GM23338 (cell line): ENCODE measurements around the gene SLC8A3. TPM values are rescaled to one million over a fixed set of nuclear protein-coding genes. Genes with fewer than 3 reads are reported as not detected.

Experiments used
- ATAC-seq: fragments of 200-7000 bp; cut with Tn5 transposase; 3 replicates; pipeline ENCODE4 v1.9.1; 2020
- DNase-seq: peaks from one replicate; pipeline ENCODE4 v3.0.0-alpha.2; 2015; ENCODE audit warnings: low spot score
- H2AFZ ChIP-seq: fragments of 200-600 bp; sonication (generic); 2 replicates; pipeline ENCODE4 v1.8.0; 2016; ENCODE audit warnings: antibody characterized with exemption, mild to moderate bottlenecking, moderate library complexity
- H3F3A ChIP-seq: fragments of 200-600 bp; sonication (generic); replicated peaks from 2 replicates; pipeline ENCODE4 v1.8.0; 2017; ENCODE audit warnings: antibody characterized with exemption, mixed run types, low read depth
- H3K27ac ChIP-seq: fragments of 200-600 bp; sonication (generic); 2 replicates; pipeline ENCODE4 v1.6.1; 2016; ENCODE audit warnings: low read depth
- H3K27me3 ChIP-seq: fragments of 200-600 bp; sonication (generic); 2 replicates; pipeline ENCODE4 v1.8.0; 2016; ENCODE audit warnings: mild to moderate bottlenecking, mixed run types, moderate library complexity; ENCODE audit not compliant: insufficient read depth
- H3K36me3 ChIP-seq: fragments of 200-600 bp; sonication (generic); 2 replicates; pipeline ENCODE4 v1.8.0; 2016; ENCODE audit warnings: mild to moderate bottlenecking; ENCODE audit not compliant: insufficient read depth
- H3K4me1 ChIP-seq: fragments of 200-600 bp; sonication (generic); 2 replicates; pipeline ENCODE4 v1.8.0; 2016; ENCODE audit warnings: mild to moderate bottlenecking, moderate library complexity; ENCODE audit not compliant: insufficient read depth
- H3K4me2 ChIP-seq: fragments of 200-600 bp; sonication (generic); 2 replicates; pipeline ENCODE4 v1.7.1; 2017; ENCODE audit warnings: mixed run types
- H3K4me3 ChIP-seq: fragments of 200-600 bp; sonication (generic); 2 replicates; pipeline ENCODE4 v1.6.1; 2016; ENCODE audit warnings: mixed run types
- H3K79me2 ChIP-seq: fragments of 200-600 bp; sonication (generic); replicated peaks from 2 replicates; pipeline ENCODE4 v1.8.0; 2017; ENCODE audit warnings: mild to moderate bottlenecking; ENCODE audit not compliant: insufficient read depth
- H3K9me2 ChIP-seq: fragments of 200-600 bp; sonication (generic); 2 replicates; pipeline ENCODE4 v1.8.0; 2017; ENCODE audit not compliant: insufficient read depth
- H4K20me1 ChIP-seq: fragments of 200-600 bp; sonication (generic); replicated peaks from 2 replicates; pipeline ENCODE4 v1.8.0; 2017; ENCODE audit warnings: mild to moderate bottlenecking; ENCODE audit not compliant: insufficient read depth
- H3K27ac Mint-ChIP-seq: 2 replicates; pipeline ENCODE4 v1.8.0; 2020; ENCODE audit warnings: inconsistent platforms, mild to moderate bottlenecking, moderate library complexity, mixed read lengths
- H3K27me3 Mint-ChIP-seq: 3 replicates; pipeline ENCODE4 v1.8.0; 2022; ENCODE audit warnings: low read depth, mild to moderate bottlenecking, moderate library complexity, mixed read lengths, inconsistent platforms; ENCODE audit not compliant: insufficient read depth, poor library complexity
- H3K36me3 Mint-ChIP-seq: 3 replicates; pipeline ENCODE4 v1.8.0; 2021; ENCODE audit warnings: low read depth, mild to moderate bottlenecking, inconsistent platforms, moderate library complexity, mixed read lengths
- H3K4me1 Mint-ChIP-seq: 3 replicates; pipeline ENCODE4 v1.8.0; 2020; ENCODE audit warnings: mild to moderate bottlenecking, inconsistent platforms, mixed read lengths
- H3K4me3 Mint-ChIP-seq: 3 replicates; pipeline ENCODE4 v1.8.0; 2021; ENCODE audit warnings: moderate library complexity, mild to moderate bottlenecking, inconsistent platforms, mixed read lengths
- H3K9me3 Mint-ChIP-seq: 3 replicates; pipeline ENCODE4 v1.8.0; 2020; ENCODE audit warnings: moderate library complexity, mild to moderate bottlenecking, inconsistent platforms, mixed read lengths
- CTCF ChIP-seq, 2 experiments: fragments of 200-600 bp in 1 of 2; sonication (generic) in 1 of 2; conservative IDR thresholded peaks; 2 replicates each; pipeline versions ENCODE4 v1.5.1 to v1.6.1; 2016 to 2017; ENCODE audit warnings: antibody characterized with exemption in 2 of 2, low read depth in 2 of 2, mild to moderate bottlenecking in 2 of 2, moderate library complexity in 1 of 2
- EZH2 ChIP-seq: fragments of 200-600 bp; sonication (generic); IDR thresholded peaks from one replicate; pipeline ENCODE4 v1.8.0; 2017; ENCODE audit warnings: antibody characterized with exemption, mild to moderate bottlenecking, low read depth; ENCODE audit not compliant: unreplicated experiment
- POLR2AphosphoS5 ChIP-seq: IDR thresholded peaks from 2 replicates; pipeline ENCODE4 v1.6.1; 2016; ENCODE audit warnings: antibody characterized with exemption, low read depth
- ZNF114 ChIP-seq: fragments of 250-450 bp; sonication (Bioruptor Pico); IDR thresholded peaks from 2 replicates; pipeline ENCODE4 v1.5.0; 2020; ENCODE audit warnings: mild to moderate bottlenecking, moderate library complexity
- ZNF331 ChIP-seq: fragments of 250-450 bp; sonication (Bioruptor Pico); IDR thresholded peaks from 2 replicates; pipeline ENCODE4 v1.5.0; 2020; ENCODE audit warnings: low read depth, mild to moderate bottlenecking, moderate library complexity
- polyA plus RNA-seq: library from polyadenylated mRNA; unstranded; fragments of >200 nt; fragmentation: Nextera tagmentation; extraction: Ambion mirVana; gene quantifications from 2 replicates; pipeline ENCODE4 v1.2.1, GENCODE V29; 2016
- total RNA-seq: library from RNA; depleted of rRNA; stranded (reverse); fragments of >200 nt; shearing (Covaris generic); gene quantifications from 2 replicates; pipeline ENCODE4 v1.2.3, GENCODE V29; 2014
- TF ChIP-seq, protein P1 (sequence below): IDR thresholded peaks from one replicate; pipeline ENCODE4 v1.6.1; 2018; ENCODE audit warnings: antibody characterized with exemption; ENCODE audit not compliant: unreplicated experiment
- TF ChIP-seq, protein P2 (sequence below): fragments of 250-450 bp; sonication (Bioruptor Pico); IDR thresholded peaks from 2 replicates; pipeline ENCODE4 v1.5.0; 2020; ENCODE audit warnings: mild to moderate bottlenecking, moderate library complexity

The SLC8A3 gene
- total and polyA plus RNA-seq, 2 experiments from 2014 or later = 0.82 to 2.0 TPM

DNA sequence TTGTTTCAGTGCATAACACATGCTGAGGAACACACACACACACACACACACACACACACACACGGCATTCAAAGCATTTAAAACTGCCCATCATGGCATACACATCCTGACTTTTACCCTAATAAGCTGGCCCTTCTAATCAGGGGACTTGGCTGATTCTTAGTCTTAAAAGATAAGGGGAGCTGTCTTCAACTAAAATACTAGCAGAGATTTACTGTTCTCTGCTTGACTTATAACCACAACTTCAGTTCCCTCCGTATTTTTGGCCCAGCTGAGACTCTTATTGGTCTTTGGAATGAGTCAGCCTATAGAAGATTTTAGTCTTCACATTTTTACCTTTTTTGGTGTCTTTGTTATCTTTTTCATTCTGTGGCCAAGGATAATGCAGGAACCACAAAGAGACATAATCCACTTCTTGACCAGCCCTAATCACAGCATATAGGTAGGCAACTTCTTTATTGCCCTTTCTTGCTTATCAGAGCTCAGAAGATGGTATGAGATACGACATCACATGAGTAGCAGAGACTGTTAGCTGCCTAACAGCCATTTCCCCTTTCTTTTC lies 25.1 kb upstream of the SLC8A3 start:
- TF ChIP-seq EZH2 (no peak), POLR2AphosphoS5 (no peak), ZNF331 (no peak), ZNF114 (CRISPR knock-in tag) (no peak), CTCF (conservative IDR thresholded peaks at IDR 0.05; ENCODE audit: low read depth in 2 of 2) (no peak)
- TF ChIP-seq, protein P1, sequence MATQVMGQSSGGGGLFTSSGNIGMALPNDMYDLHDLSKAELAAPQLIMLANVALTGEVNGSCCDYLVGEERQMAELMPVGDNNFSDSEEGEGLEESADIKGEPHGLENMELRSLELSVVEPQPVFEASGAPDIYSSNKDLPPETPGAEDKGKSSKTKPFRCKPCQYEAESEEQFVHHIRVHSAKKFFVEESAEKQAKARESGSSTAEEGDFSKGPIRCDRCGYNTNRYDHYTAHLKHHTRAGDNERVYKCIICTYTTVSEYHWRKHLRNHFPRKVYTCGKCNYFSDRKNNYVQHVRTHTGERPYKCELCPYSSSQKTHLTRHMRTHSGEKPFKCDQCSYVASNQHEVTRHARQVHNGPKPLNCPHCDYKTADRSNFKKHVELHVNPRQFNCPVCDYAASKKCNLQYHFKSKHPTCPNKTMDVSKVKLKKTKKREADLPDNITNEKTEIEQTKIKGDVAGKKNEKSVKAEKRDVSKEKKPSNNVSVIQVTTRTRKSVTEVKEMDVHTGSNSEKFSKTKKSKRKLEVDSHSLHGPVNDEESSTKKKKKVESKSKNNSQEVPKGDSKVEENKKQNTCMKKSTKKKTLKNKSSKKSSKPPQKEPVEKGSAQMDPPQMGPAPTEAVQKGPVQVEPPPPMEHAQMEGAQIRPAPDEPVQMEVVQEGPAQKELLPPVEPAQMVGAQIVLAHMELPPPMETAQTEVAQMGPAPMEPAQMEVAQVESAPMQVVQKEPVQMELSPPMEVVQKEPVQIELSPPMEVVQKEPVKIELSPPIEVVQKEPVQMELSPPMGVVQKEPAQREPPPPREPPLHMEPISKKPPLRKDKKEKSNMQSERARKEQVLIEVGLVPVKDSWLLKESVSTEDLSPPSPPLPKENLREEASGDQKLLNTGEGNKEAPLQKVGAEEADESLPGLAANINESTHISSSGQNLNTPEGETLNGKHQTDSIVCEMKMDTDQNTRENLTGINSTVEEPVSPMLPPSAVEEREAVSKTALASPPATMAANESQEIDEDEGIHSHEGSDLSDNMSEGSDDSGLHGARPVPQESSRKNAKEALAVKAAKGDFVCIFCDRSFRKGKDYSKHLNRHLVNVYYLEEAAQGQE = no peak
- TF ChIP-seq, protein P2, sequence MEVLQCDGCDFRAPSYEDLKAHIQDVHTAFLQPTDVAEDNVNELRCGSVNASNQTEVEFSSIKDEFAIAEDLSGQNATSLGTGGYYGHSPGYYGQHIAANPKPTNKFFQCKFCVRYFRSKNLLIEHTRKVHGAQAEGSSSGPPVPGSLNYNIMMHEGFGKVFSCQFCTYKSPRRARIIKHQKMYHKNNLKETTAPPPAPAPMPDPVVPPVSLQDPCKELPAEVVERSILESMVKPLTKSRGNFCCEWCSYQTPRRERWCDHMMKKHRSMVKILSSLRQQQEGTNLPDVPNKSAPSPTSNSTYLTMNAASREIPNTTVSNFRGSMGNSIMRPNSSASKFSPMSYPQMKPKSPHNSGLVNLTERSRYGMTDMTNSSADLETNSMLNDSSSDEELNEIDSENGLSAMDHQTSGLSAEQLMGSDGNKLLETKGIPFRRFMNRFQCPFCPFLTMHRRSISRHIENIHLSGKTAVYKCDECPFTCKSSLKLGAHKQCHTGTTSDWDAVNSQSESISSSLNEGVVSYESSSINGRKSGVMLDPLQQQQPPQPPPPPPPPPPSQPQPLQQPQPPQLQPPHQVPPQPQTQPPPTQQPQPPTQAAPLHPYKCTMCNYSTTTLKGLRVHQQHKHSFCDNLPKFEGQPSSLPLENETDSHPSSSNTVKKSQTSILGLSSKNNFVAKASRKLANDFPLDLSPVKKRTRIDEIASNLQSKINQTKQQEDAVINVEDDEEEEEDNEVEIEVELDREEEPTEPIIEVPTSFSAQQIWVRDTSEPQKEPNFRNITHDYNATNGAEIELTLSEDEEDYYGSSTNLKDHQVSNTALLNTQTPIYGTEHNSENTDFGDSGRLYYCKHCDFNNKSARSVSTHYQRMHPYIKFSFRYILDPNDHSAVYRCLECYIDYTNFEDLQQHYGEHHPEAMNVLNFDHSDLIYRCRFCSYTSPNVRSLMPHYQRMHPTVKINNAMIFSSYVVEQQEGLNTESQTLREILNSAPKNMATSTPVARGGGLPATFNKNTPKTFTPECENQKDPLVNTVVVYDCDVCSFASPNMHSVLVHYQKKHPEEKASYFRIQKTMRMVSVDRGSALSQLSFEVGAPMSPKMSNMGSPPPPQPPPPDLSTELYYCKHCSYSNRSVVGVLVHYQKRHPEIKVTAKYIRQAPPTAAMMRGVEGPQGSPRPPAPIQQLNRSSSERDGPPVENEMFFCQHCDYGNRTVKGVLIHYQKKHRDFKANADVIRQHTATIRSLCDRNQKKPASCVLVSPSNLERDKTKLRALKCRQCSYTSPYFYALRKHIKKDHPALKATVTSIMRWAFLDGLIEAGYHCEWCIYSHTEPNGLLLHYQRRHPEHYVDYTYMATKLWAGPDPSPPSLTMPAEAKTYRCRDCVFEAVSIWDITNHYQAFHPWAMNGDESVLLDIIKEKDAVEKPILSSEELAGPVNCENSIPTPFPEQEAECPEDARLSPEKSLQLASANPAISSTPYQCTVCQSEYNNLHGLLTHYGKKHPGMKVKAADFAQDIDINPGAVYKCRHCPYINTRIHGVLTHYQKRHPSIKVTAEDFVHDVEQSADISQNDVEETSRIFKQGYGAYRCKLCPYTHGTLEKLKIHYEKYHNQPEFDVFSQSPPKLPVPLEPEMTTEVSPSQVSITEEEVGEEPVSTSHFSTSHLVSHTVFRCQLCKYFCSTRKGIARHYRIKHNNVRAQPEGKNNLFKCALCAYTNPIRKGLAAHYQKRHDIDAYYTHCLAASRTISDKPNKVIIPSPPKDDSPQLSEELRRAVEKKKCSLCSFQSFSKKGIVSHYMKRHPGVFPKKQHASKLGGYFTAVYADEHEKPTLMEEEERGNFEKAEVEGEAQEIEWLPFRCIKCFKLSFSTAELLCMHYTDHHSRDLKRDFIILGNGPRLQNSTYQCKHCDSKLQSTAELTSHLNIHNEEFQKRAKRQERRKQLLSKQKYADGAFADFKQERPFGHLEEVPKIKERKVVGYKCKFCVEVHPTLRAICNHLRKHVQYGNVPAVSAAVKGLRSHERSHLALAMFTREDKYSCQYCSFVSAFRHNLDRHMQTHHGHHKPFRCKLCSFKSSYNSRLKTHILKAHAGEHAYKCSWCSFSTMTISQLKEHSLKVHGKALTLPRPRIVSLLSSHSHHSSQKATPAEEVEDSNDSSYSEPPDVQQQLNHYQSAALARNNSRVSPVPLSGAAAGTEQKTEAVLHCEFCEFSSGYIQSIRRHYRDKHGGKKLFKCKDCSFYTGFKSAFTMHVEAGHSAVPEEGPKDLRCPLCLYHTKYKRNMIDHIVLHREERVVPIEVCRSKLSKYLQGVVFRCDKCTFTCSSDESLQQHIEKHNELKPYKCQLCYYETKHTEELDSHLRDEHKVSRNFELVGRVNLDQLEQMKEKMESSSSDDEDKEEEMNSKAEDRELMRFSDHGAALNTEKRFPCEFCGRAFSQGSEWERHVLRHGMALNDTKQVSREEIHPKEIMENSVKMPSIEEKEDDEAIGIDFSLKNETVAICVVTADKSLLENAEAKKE (CRISPR knock-in tag) = no peak
- Histone ChIP-seq H3K4me1 (no peaks in the 10 kb centered on the region), H3K4me3 (no peak overlapping the region), H3F3A (no peaks in the 10 kb centered on the region), H3K27ac (no peak overlapping the region), H3K4me2 (no peak overlapping the region), H2AFZ (no peak overlapping the region), H3K36me3 (no peaks in the 10 kb centered on the region), H4K20me1 (no peaks in the 10 kb centered on the region), H3K79me2 (no peaks in the 10 kb centered on the region), H3K9me2 (0 out of 2 replicates have a peak, but pooled peaks cover 3% of the 10 kb centered on the region), H3K27me3 (no peaks in the 10 kb centered on the region)
- no peaks in the 10 kb centered on the region for H3K27me3 Mint-ChIP-seq
- H3K4me3 Mint-ChIP-seq = no peak overlapping the region
- DNase-seq = no peak
- no peaks in the 10 kb centered on the region for H3K36me3 Mint-ChIP-seq
- H3K27ac Mint-ChIP-seq = no peak overlapping the region
- no peaks in the 10 kb centered on the region for H3K4me1 Mint-ChIP-seq
- no peak for ATAC-seq
- no peaks in the 10 kb centered on the region for H3K9me3 Mint-ChIP-seq
